ENCODE measurements around the gene SF3A1.

SF3A1 gene

GRCh38 chr22:30294066-30294465, 62.6 kb downstream of the SF3A1 start:
- TF ChIP-seq CTCF (IDR thresholded peaks at IDR 0.05; ENCODE audit: low read depth, low read length, missing control alignments) = no peak
- H3K4me3 ChIP-seq (replicated peaks; ENCODE audit: low read depth, low read length) = no peak overlapping the region
- DNase-seq (ENCODE audit: extremely low read depth, low read depth) = no peak

DNA sequence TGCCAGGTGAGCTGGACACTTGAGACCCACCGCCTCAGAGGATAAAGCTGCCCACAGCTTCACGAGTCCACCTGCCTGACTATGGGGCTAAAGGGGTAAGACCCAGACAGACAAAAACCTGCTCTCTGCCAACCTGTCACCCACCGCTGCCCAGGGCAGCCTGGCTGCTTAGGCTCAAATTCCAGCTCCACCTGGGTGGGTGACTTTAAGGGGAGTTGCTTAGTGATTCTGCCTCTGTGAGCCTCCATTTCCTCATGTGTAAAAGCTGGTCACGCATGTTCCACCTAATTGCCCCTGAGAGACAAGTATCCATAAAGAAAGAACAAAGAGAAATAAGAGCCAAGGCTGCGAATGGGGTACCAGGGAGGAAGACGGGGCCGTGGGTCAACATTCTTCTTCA, 63.7 kb downstream of the SF3A1 start:
- no peak for TF ChIP-seq CTCF (IDR thresholded peaks at IDR 0.05; ENCODE audit: low read depth, low read length, missing control alignments)
- H3K4me3 ChIP-seq (replicated peaks; ENCODE audit: low read depth, low read length) = no peak overlapping the region
- no peak for DNase-seq (ENCODE audit: extremely low read depth, low read depth)

- no peak for DNase-seq (ENCODE audit: extremely low read depth, low read depth)
- no peak overlapping the region for H3K4me3 ChIP-seq (replicated peaks; ENCODE audit: low read depth, low read length)
- TF ChIP-seq CTCF (IDR thresholded peaks at IDR 0.05; ENCODE audit: low read depth, low read length, missing control alignments) = no peak
Observed at GRCh38 chr22:30292069-30292970, 64.4 kb downstream of the SF3A1 start.

GRCh38 chr22:30291058-30291892, 65.4 kb downstream of the SF3A1 start:
- TF ChIP-seq CTCF (IDR thresholded peaks at IDR 0.05; ENCODE audit: low read depth, low read length, missing control alignments) = no peak
- DNase-seq (ENCODE audit: extremely low read depth, low read depth) = no peak
- H3K4me3 ChIP-seq (replicated peaks; ENCODE audit: low read depth, low read length) = no peak overlapping the region

DNA sequence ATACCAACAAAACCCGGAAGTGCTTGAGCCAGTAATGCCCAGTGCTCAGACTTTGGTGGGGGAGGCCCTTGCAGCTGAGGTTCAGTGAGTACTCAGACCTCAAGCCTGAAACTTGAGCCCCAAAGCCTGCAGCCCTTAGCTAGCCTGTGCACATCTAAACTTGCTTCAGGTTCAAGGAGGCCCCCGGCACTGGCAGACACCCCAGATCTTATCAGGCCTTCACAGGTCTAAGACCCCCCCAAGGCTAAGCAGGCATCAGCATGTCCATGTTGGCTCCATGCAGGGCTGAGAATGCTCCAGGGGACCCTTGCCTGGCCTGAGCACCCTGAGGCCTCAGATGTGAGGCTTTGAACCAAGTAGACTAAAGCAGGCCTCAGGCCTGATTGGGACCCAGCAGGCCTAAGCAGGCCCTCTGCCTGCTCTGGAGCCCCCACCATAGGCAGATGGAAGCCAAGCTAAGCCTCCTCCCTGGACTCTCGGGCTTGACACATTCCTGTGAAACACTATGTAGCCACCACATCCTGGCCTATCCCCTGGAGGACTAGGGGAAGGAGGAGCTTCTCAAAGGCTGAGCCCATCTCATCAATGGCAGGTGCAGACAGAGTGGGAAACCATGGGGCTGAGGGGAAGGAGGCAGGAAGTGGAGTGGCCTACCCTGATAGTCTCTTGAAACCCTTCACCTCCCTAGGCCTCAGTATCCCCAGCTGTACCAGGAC, 66.2 kb downstream of the SF3A1 start:
- TF ChIP-seq CTCF (IDR thresholded peaks at IDR 0.05; ENCODE audit: low read depth, low read length, missing control alignments) = no peak
- DNase-seq (ENCODE audit: extremely low read depth, low read depth) = no peak
- no peak overlapping the region; the same call in 1 of the 2 replicates for H3K4me3 ChIP-seq (replicated peaks; ENCODE audit: low read depth, low read length)

- H3K4me3 ChIP-seq (replicated peaks; ENCODE audit: low read depth, low read length) = peak overlapping the region; percentile 59
- no peak for TF ChIP-seq CTCF (IDR thresholded peaks at IDR 0.05; ENCODE audit: low read depth, low read length, missing control alignments)
- DNase-seq (ENCODE audit: extremely low read depth, low read depth) = no peak
Observed at GRCh38 chr22:30289980-30290313, 66.7 kb downstream of the SF3A1 start.
